Measurements from ENCODE around the gene WNT3A. TPM values are rescaled to one million over a fixed set of nuclear protein-coding genes. Genes with fewer than 3 reads are reported as not detected.

The WNT3A gene
- total RNA-seq, 4 donors from 2014 or later, result not detected

DNA sequence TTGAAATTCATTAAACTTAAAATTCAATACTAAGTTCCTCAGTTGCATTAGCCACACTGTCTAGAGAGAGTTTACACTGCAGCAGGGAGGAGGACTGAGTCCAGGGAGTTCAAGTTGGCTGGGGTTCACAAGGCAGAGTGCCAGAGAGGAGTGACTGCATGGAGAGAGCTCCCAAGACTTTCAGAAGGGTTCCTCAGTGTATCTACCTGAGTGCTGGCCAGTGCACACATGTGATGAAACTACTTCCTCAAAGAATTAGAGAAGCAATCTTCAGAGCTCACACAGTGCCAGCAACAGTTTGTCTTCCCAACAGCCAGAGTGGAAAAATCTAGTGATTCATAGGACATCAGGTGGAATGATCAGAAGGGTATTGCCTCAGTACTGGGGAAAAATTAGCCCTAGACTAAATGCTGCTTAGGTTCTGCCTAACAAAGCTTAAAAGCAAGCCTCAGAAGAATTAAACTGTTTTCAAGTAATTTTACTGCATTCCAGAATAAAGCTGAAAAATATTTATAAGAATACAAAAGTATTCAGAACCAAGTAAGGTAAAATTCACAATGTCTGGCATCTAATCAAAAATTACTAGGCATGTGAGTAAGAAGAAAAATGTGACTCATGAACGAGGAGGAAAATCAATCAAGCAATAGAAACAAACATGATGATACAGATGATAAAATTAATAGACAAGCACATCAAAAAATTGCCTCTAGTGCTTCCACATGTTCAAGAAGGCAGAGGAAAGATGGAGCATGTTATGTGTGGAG, 10.4 kb upstream of the WNT3A start:
- TF ChIP-seq, protein P1, sequence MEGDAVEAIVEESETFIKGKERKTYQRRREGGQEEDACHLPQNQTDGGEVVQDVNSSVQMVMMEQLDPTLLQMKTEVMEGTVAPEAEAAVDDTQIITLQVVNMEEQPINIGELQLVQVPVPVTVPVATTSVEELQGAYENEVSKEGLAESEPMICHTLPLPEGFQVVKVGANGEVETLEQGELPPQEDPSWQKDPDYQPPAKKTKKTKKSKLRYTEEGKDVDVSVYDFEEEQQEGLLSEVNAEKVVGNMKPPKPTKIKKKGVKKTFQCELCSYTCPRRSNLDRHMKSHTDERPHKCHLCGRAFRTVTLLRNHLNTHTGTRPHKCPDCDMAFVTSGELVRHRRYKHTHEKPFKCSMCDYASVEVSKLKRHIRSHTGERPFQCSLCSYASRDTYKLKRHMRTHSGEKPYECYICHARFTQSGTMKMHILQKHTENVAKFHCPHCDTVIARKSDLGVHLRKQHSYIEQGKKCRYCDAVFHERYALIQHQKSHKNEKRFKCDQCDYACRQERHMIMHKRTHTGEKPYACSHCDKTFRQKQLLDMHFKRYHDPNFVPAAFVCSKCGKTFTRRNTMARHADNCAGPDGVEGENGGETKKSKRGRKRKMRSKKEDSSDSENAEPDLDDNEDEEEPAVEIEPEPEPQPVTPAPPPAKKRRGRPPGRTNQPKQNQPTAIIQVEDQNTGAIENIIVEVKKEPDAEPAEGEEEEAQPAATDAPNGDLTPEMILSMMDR (IDR thresholded peaks at IDR 0.05; ENCODE audit: low read depth), result no peak

DNA sequence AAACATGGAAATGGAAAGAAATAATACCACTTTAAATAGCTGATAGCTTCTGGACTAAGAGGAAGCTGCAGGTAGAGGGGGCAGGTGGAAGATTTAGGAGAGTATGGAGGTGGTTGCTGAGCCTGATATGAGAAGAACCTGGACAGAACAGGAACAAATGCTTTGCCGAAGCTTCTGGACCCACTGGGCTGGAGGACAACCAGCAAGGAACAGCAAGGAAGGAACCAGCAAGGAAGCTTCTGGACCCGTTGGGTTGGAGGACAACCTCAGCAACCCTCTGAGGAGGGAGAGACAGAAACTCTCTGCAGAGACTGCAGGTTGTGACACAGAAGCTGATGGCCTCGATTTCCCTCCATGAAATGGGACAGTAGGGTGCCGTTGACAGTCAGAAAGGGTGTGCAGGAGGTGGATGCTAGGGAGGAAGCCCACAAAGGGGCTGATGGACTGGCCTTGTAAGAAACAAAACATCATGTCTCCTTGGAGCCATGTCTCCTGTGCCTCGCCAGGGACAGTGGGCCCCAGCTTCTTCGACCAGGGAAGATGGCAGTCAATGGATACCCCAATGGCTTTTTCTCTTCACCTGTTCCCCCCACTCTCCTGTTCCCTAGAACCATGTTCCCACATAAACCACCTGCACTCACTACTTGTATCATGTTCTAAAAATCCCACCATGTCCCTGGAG, 8.3 kb upstream of the WNT3A start:
- TF ChIP-seq, protein P1 (IDR thresholded peaks at IDR 0.05; ENCODE audit: low read depth), result no peak

DNA sequence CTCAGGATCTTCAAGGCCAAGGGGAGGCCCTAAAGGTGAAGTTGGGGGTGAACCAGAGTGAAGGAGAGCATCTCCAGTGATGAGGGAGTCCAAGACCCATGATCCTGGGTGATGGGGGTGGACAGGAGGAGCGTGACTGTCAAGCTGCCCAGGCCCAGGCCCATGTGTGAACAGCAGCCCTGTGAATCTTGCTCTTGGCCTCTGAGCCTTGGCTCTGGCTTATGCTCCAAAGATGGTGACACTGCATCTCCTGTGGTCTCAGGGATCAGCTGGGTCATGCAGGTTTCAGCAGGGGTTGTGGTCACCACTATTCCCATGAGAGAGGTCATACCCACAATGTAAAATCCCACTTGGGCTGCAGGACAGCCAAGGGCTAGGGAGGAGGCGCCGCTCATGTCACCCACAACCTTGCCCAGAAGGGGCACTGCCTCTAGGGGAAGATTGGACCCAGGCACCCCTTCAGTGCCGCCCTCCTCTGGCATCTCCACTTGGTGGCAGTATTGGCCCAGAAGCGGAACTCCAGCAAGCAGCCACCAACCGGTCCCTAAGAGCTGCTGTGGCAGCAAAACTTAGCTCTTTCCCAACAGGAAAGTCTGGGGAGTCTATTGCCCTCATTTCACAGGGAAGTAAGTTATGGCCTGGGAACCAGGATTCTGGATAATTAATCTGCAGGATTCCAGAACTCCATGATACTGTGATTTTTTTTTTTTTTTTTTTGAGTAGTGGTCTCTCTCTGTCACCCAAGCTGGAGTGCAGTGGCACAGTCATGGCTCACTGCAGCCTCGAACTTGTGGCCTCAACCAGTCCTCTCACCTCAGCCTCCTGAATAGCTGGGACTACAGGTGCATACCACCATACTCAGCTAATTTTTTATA, 7.5 kb upstream of the WNT3A start:
- TF ChIP-seq, protein P1 (IDR thresholded peaks at IDR 0.05; ENCODE audit: low read depth), result no peak

DNA sequence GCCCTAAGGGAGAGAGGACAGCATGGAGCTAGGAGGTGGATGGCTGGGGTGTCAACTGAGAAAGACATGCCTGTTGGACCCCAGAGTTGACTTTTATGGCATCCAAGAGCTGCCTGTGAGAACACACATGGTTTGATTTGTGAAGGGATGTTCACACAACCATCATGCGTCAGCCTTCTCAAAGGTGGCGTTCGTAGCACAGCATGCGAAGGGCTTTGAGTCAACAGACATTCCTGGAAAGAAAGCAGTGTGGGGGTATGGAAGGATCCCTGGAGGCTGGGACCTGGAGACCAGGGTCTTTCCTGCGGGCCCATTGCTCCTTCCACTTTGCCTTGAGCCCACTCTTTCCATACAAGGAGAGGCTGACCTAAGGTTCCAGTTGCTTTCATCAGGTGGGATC, 6.4 kb upstream of the WNT3A start:
- TF ChIP-seq, protein P1 (IDR thresholded peaks at IDR 0.05; ENCODE audit: low read depth), result no peak

DNA sequence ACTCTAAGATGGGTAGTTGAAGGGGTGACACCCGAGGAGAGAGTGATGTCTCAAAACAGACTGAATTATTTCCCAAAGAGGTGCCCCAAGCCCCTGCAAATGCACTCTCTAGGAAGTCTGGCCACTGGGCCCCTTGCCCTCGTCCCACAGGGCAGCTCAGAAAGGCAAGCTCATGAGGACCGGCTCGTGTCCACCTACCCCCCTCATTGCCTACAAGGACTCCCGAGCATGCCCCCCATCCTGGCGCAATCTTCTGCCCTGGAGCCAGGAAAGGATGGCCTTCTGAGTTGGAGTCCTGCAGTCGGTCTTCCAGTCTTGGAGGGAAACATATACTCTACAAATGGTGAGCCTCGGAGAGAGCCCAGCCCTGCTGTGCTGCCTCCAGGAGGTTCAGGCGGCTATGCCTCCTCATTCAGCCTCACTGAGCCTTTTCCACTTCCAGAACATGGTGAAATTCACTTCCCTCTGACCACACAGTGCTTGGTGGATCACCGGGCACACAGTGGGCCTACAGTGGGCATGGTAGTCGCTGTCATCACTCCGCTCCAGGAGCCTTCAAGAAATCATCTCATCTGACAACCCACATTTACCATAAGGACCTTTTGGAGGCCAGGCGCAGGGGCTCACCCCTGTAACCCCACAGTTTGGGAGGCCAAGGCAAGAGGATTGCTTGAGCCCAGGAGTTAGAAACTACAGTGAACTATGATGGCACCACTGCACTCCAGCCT, 5.8 kb upstream of the WNT3A start:
- TF ChIP-seq, protein P1 (IDR thresholded peaks at IDR 0.05; ENCODE audit: low read depth), result no peak

DNA sequence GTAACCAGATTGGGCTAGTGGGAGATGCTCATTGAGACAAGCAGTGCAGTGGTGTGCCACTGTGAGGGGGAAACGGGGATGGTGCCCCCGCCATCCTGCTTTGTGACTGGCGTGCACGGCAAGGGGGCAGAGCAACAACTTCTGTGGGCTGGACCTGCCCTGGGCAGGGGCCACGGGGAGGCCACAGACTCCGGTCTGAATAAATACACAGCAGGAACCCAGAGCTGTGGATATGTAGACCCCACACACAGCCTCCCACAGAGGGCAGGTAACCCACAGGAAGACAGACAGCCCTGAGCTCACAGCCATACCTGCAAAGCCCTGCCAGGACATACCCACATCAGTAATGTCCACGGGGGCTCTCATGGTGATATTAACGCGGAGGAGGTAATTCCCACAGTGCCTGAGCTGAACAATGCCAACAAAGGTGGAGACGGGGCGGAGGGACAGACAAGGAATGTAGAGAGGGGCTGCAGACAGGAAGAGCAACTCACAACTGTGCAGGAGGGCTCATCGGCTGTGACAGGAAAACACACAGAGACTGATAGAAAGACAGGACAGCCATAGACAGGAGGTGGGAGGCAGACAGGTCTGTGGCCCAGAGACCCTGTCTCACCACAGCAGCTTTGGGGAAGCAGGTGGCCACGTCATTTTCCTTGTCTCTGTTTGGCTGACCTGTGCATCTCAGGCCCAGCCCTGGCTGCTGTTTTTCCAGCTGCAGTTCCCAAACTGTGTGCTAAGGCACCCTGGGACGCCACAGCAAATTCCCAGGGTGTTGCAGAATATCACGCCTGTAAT, 4.9 kb upstream of the WNT3A start:
- TF ChIP-seq, protein P1 (IDR thresholded peaks at IDR 0.05; ENCODE audit: low read depth), result no peak
